Fibroblast of peridontal ligament (primary cell): ENCODE data around the gene CC2D1B.

Experiments used
- DNase-seq: peaks from one replicate; pipeline ENCODE4 v3.0.0-alpha.2; 2010; ENCODE audit errors: extremely low read depth

The CC2D1B gene

GRCh38 chr1:52305417-52306226 lies 60.4 kb downstream of the CC2D1B start:
- DNase-seq: no peak
